ENCODE results near the gene HS2ST1.

DNA sequence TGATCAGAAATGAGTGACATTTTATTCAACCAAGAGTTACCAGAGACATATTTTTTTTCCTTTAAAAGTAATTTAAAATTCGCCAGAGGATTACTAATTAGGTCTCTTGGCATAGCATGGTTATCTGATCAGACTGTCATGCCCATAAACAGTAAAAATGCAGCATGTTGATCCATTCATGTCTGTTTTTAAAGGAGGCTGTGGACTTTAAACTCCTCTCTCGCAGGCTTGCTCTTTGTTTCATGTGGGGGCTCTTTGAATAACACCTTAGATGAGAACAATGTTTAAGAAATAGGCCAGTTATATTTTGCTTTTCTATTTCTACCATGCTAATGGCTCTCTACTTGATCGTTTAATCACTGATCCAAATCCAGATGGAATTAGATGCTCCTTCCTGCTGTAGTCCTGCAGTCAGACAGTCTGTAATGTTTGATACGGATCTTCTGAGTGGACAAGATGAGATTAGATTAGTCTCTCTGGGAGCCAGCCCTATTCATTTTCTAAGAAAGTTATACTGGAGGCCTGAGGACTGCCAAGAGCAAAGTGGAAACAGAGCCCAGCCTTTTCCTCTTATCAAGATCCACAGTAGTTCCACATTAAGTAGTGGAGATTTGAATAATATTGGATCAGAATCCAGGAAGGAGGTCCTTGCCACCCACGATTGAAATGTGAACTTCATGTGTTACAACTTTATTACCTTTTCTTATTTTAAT is 197.4 kb downstream of the HS2ST1 start:
- no peak for TF ChIP-seq POLR2AphosphoS5 (IDR thresholded peaks at IDR 0.05; ENCODE audit: insufficient read depth, low read depth, low read length)
- TF ChIP-seq POLR2A (IDR thresholded peaks at IDR 0.05; ENCODE audit: low read depth, low read length): no peak
- no peak for TF ChIP-seq EZH2 (IDR thresholded peaks at IDR 0.05; ENCODE audit: borderline replicate concordance, low read depth, low read length, severe bottlenecking)
- TF ChIP-seq, protein P1, sequence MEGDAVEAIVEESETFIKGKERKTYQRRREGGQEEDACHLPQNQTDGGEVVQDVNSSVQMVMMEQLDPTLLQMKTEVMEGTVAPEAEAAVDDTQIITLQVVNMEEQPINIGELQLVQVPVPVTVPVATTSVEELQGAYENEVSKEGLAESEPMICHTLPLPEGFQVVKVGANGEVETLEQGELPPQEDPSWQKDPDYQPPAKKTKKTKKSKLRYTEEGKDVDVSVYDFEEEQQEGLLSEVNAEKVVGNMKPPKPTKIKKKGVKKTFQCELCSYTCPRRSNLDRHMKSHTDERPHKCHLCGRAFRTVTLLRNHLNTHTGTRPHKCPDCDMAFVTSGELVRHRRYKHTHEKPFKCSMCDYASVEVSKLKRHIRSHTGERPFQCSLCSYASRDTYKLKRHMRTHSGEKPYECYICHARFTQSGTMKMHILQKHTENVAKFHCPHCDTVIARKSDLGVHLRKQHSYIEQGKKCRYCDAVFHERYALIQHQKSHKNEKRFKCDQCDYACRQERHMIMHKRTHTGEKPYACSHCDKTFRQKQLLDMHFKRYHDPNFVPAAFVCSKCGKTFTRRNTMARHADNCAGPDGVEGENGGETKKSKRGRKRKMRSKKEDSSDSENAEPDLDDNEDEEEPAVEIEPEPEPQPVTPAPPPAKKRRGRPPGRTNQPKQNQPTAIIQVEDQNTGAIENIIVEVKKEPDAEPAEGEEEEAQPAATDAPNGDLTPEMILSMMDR (IDR thresholded peaks at IDR 0.05; ENCODE audit: extremely low read depth in 1 of 2, insufficient read depth in 1 of 2, low read depth in 1 of 2, low read length in 2 of 2): no peak
- TF ChIP-seq MAX (IDR thresholded peaks at IDR 0.05; ENCODE audit: insufficient read depth, insufficient read length): no peak
- no peak for TF ChIP-seq MYC (IDR thresholded peaks at IDR 0.05; ENCODE audit: low read depth, low read length)
- TF ChIP-seq GATA2 (IDR thresholded peaks at IDR 0.05; ENCODE audit: insufficient read depth, insufficient read length, low read depth, low read length): no peak
